Gastrocnemius medialis (tissue), 4 donors: ENCODE measurements around the gene TMEM255B.

ENCODE experiments used
- CTCF ChIP-seq, 5 experiments: fragments of 450-650 bp in 3 of 5; fragments of 200-600 bp in 2 of 5; sonication (generic) in 2 of 5; IDR thresholded peaks in 4 of 5; conservative IDR thresholded peaks in 1 of 5; 1 replicate in 4 of 5; 2 replicates in 1 of 5; pipeline ENCODE4 v1.5.1; 2016 to 2019; ENCODE audit warnings: antibody characterized with exemption in 5 of 5, mild to moderate bottlenecking in 3 of 5, moderate library complexity in 3 of 5
- POLR2A ChIP-seq, 2 donors: fragments of 450-650 bp; IDR thresholded peaks; one replicate each; pipeline ENCODE4 v1.6.1; 2017; ENCODE audit warnings: antibody characterized with exemption in 2 of 2, mild to moderate bottlenecking in 2 of 2, moderate library complexity in 2 of 2

GRCh38 chr13:113865427-113865826 is 106.4 kb downstream of the TMEM255B start:
- TF ChIP-seq POLR2A (IDR thresholded peaks at IDR 0.05) (no peak), CTCF (IDR thresholded peaks at IDR 0.05 in 4 of 5, conservative IDR thresholded peaks at IDR 0.05 in 1 of 5) (no peak)
